Loucy (cell line): ENCODE results near the gene KCNJ18.
"Not testable (repeated sequence)": the region's sequence is repeated elsewhere in the genome, so short reads cannot be mapped to it uniquely, and the experiment has no call there.

Experiments used
- CTCF ChIP-seq: fragments of 200-600 bp; sonication (generic); conservative IDR thresholded peaks from 2 replicates; pipeline ENCODE4 v1.5.1; 2014; ENCODE audit warnings: mild to moderate bottlenecking, antibody characterized with exemption, low read length
- EZH2phosphoT487 ChIP-seq: fragments of 200-600 bp; IDR thresholded peaks from 2 replicates; pipeline ENCODE4 v1.6.1; 2018; ENCODE audit warnings: antibody characterized with exemption, mild to moderate bottlenecking, moderate library complexity, borderline replicate concordance

DNA sequence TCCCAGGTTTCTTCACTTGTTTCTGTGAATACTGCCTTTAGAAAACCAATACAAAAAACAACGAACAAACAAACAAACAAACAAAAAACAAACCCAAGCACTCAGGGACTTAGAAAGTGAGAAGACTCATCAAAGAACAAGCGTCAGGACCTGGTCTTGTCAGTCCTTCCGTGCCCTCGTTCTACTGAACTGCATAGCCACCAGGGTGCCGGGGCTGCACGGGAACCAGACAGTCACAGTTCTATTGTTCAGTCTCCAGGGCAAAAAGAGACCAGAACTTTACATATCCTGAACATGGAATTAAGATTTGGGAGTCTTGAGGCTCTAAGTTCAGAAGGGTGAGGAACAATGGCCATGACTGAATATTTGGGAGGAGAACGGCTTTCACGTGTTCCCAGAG is 28.2 kb downstream of the KCNJ18 start:
- TF ChIP-seq CTCF, EZH2phosphoT487: not testable (repeated sequence)
